Frontal cortex (tissue), 4 donors: ENCODE results near the gene HINT1. TPM values are rescaled to one million over a fixed set of nuclear protein-coding genes. Genes with fewer than 3 reads are reported as not detected.
"Not testable (repeated sequence)": the region's sequence is repeated elsewhere in the genome, so short reads cannot be mapped to it uniquely, and the experiment has no call there.

Source experiments
- DNase-seq, 2 donors: peaks; one replicate each; pipeline ENCODE4 v3.0.0; 2012; ENCODE audit warnings: low spot score in 2 of 2
- FAIRE-seq: peaks from 2 replicates; lab custom pipeline; 2012; peaks lifted over from hg19 to GRCh38; lab: Jason Lieb, UNC
- total RNA-seq: library from RNA; depleted of rRNA; stranded (reverse); fragments of >200 nt; gene quantifications from one replicate; pipeline ENCODE4 v1.2.3, GENCODE V29; 2014
- donor health status: control.
- donor health status: control.
- donor health status: control.

Gene HINT1
- 202 TPM for total RNA-seq

DNA sequence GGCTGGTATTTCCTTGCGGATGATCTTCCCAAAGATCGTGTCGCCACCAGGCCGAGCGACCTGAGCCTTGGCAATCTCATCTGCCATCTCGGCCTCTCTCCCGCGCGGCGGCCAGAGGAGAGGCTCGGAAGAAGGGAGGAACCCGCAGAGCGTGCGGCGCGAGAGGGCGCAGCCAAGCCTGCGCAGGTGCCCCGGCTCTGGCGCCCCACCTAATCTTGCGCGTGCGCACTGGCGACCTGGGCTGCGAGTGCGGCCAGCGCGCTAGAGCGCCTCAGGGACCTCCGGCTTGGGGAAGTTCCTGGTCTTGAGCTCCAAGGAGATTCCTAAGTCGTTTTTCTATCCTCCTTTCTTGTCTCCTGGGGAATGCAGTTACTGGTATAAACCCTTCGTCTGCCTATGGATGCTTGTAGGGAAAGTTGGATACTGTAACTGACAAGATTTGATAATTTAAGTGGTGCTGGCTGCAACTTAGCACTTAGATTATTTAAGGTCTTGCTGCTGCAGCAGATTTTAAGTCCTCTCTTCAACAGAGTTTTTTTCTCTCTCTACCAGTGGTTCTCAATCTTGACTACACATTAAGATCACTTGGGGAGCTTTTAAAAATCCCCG lies at the start of gene HINT1:
TSS of gene HINT1 (minus strand) at position 138 of the 609 bp plus-strand sequence. CDS start at position 87, 51 bp downstream.
- FAIRE-seq (no peak), DNase-seq (peak; percentile 85 to 86)

DNA sequence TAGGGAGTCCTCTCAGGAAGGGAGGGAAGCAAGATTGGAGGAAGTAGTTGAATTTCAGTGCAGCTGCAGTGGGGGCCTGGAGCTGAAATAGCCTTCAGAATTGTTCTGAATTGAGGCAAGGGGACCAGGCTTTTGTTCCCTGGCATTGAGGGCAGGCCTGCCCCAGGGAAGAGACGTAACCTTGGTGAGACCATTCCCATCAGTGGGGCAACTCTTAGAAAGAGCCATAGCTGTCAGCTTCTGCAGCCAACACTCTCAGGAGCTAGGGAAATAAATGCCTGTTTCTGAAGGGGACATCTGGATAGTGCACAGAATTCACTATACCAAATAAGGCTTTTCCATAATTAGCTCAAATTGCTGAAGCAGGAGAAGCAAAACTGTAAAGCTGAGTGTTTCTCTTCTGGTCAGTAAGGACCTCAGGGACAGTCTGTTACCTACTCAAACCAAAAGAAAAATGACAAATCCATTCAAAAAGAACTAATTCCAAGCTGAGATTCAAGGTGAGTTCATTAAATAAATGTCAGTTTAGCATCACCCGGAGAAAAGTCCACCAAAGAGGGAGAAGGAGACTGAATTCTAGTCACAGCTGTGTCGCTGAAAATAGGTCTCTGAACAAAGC lies 49.7 kb upstream of the HINT1 start:
- FAIRE-seq (no peak), DNase-seq (no peak)

DNA sequence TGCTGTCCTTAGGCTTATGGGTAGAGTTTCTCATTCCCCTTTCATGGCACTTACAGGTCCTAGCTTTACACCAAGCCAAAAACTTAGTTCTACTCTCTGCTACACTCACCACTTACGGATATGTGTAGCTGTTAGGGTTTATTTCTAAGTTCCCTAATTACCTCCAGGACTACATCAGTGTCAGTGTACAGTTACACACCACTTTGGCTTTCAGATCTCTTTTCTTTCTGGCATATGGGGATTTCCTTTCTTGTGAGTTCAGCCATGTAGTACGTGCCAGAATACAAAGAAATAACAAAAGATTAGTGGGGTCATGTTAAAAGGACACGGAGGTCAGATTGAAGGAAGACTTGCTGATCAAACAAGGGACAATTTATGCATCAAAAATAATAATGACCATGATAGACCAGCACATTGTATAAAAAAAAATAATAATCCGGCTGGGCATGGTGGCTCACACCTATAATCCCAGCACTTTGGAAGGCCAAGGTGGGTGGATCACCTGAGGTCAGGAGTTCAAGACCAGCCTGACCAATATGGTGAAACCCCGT lies 47.5 kb upstream of the HINT1 start:
- FAIRE-seq (no peak), DNase-seq (no peak)

DNA sequence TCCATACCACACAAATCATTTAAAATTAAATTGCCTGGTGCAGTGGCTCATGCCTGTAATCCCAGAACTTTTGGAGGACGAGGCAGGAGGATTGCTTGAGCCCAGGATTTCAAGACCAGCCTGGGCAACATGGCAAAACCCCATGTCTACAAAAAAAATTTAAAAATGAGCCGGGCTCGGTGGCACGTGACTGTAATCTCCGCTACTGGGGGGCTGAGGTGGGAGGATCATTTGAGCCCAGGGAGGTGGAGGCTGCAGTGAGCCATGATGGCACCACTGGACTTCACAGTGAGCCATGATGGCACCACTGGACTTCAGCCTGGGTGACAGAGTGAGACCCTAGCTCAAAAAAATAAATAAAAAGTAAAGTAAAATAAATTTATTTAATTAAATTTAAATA lies 46.6 kb upstream of the HINT1 start:
- DNase-seq = no peak
- no peak for FAIRE-seq

DNA sequence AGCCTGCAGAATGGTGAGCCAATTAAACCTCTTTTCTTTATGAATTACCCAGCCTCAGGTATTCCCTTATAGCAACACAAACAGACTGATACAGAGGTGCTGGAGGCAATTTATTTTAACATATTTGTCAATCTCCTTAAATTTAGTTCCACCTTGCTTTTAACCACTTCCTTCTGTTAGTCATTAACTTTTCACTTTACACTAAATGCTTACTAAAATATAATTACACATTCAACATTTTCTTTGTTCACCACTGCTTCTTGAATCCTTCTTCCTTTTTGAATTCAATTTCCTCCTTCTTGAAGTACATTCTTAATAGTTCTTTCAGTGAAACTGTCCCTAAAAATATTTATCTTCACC lies 45.1 kb upstream of the HINT1 start:
- no peak for DNase-seq
- no peak for FAIRE-seq

DNA sequence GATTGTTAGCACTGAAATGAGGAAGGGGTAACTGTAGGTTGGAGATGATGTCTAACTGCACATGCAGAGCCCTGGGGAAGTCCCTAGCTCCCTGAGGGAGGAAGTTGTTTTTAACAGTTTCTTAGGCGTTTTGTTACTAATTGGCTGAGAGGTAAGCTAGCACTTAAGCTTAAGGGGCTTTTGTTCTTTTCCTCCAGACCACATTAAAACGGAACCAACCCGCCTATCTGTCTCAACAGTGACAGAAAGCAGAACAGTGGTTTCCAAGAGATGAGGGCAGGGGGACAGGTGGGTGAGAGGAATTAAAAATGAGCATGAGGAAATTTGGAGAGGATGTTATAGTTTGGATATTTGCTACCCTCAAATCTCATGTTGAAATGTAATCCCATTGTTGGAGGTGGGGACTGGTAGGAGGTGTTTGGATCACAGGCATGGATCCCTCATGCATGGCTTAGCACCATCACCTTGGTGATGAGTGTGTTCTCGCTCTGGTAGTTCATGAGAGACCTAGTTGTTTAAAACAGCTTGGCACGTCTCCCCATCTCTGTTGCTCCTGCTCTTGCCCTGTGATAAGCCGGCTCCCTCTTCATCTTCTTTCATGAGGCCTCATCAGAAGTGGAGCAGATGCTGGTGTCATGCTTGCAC lies 44.6 kb upstream of the HINT1 start:
- FAIRE-seq = no peak
- DNase-seq = no peak

DNA sequence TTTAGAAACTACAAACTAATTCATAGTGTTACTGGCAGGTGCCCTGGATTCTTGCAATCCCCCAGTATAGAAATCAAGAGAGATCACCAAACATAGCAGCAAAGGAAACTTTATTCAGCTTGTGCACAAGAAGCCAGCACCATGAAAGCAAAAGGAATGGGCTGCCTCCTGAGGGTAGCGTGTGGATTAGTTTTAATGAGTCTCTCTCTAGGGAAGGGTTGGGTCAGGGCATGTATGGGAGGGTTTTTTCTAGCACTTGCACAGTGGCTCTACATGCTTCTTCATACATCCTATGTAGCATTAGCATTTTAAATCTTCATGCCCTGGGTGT lies 44.1 kb upstream of the HINT1 start:
- no peak for DNase-seq
- no peak for FAIRE-seq

DNA sequence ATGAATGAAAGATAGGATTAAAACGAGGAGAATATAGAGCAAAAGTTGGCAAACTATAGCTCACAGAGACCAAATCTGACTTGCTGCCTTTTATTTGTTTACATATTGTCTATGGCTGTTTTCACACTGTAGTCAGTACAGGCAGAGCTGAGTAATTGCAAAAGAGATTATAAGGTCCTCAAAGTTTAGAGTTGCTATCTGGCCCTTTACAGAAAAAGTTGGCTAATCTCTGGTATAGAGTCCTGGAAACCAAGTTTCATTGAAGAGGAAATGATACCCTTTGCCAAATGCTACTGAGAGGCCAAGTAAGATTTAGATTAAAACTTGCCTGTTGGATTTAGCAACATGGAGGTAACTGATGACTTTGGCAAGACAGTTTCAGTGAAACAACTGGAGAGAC lies 41.7 kb upstream of the HINT1 start:
- DNase-seq (no peak), FAIRE-seq (no peak)

DNA sequence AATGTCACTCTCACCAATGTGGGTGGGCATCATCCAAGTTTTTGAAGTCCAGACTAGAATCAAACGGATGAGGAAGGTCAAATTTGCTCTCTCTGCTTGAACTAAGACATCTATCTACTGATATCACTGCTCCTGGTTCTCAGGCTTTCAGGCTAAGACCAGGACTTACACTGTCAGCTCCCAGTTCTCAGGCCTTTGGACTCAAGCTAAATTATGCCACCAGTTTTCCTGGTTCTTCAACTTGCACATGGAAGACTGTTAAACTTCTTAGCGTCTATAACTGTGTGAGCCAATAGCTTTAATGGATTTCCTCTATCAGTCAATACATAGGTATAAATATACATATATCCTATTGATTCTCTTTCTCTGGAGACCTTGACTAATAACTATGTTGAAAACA lies 41.0 kb upstream of the HINT1 start:
- no peak for FAIRE-seq
- DNase-seq = no peak

DNA sequence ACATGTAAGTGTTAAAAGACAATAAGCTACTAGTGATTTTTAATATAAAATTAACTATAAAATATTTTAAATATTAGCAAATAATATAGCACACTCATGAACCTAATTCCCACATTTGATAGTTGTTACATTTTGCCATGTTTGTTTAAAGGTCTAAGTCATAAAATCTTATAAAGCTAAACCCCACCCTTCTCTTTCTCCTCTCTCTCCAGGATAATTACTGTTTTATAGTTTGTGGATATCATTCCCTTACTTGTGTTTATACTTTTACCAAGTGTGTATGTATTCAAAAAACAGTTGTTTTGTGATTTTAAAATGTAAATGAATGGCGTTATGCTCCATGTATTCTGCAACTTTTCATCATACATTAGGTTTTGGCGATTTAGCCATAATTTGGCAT lies 39.9 kb upstream of the HINT1 start:
- FAIRE-seq = no peak
- DNase-seq = no peak

DNA sequence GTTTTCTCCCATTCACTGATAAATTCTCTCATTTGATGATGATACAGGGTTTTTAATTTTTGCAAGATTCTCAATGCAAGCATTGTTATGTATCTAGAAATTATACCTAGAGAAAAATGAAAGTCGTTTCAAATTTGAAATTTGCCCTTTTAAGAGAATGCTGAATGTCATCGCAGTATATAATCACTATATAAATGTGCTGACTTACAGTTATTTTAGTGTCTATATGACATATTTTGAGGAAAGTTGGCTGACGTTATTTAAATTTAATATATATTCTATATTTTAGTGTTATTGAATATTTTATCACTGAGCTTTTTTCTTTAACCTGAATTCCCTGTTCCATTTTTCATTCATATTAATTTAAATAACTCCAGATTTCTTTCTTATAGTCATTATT lies 35.5 kb upstream of the HINT1 start:
- DNase-seq (no peak), FAIRE-seq (no peak)

DNA sequence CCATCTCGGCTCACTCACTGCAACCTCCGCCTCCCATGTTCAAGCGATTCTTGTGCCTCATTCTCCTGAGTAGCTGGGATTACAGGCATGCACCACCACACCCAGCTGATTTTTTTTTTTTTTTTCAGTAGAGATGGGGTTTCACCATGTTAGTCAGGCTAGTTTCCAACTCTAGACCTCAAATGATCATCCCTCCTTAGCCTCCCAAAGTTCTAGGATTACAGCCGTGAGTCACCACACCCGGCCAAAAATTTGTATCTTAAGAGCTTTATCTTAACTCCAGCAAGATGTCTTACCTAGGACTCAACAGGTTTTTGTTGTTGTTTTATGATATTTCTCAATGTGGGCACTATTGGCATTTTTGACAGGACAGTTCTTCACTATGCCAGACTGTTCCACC lies 33.6 kb upstream of the HINT1 start:
- FAIRE-seq (no peak), DNase-seq (no peak)

DNA sequence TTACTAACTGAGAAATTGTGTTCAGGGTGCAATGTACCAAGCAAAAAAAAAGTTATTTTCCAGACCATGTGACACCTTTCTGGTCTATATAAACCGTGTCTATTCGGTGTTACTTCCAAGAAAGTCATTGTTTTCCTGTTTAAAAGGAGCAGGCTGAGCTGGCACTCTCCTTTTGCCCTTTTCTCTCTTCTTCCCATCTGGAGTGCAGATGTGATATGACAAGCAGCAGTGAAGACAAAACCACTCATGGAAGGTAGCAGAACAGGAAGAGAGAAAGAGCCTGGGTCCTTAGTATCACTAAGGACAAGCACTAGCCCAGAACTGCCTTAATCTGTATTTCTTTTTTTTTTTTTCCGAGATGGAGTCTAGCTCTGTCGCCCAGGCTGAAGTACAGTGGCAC lies 31.3 kb upstream of the HINT1 start:
- no peak for FAIRE-seq

DNA sequence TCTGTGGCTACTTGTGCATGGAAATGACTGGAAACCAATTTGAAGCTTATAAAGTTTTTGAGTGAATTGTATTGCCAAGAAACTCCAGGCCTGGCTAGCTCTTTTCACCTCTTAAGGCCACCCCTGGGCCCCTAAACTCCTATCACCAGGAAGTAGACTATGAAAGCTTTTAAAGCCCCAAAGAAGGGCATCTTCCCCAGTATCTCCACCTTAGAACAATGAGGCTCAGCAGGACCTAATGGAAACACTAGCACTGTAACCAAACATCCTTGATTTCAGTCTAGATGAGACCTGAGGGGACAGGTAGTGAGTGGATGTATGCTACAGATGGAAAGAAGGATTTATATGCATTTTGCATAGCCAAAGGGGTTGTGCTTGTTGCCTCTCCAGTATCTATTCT lies 30.6 kb upstream of the HINT1 start:
- FAIRE-seq (no peak), DNase-seq (no peak)

More for the DNA sequence above, 31.3 kb upstream of the HINT1 start:
- no peak for DNase-seq

DNA sequence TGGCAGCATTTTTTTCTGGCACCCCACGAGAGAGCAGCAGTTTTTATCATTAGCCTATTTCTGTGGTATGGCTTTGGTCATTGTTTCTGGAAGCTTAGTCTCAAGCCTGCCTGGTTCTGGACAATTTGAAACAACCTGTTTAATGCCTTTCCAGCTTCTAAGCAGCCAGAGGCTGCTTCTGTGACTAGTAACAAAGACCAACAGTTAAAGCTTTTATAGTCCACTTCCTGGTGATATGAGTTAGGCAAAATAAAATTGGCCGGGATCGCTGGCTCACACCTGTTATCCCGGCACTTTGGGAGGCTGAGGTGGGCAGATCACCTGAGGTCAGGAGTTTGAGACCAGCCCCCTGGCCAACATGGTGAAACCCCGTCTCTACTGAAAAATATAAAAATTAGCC lies 29.7 kb upstream of the HINT1 start:
- DNase-seq (no peak), FAIRE-seq (no peak)

DNA sequence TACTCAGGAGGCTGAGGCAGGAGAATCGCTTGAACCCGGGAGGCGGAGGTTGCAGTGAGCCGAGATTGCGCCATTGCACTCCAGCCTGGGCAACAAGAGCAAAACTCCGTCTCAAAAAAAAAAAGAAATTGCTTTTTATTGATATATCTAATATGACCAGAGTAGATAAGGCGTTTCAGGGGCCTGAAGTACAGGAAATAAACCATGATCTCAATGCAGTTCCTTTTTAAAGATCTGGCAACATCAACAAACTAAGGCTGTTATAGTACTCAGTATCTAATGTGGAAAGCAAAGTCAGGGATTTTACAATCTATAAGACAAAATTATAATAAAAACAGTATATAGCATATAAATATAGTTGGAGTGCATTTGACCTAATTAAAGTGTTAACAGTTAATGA lies 28.8 kb upstream of the HINT1 start:
- not testable (repeated sequence) for FAIRE-seq, DNase-seq

DNA sequence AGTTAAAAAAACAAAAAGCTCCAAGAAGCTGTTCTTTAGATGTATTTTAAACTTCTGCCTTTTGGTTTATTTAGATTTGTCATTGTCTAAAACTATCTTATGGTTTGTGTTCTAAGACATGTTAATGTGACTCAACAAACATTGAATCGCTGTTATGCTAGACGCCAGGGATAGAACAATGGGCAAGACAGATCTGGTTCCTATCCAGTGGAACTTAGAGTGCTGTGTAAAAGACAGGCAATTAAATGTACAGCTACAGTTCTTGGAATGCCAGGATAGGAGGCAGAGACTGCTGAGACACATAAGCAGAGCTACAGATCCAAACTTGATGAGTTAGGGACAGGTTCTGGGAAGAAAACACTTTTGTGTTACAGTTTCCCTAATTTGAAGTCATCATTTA lies 28.1 kb upstream of the HINT1 start:
- no peak for FAIRE-seq
- DNase-seq = no peak

DNA sequence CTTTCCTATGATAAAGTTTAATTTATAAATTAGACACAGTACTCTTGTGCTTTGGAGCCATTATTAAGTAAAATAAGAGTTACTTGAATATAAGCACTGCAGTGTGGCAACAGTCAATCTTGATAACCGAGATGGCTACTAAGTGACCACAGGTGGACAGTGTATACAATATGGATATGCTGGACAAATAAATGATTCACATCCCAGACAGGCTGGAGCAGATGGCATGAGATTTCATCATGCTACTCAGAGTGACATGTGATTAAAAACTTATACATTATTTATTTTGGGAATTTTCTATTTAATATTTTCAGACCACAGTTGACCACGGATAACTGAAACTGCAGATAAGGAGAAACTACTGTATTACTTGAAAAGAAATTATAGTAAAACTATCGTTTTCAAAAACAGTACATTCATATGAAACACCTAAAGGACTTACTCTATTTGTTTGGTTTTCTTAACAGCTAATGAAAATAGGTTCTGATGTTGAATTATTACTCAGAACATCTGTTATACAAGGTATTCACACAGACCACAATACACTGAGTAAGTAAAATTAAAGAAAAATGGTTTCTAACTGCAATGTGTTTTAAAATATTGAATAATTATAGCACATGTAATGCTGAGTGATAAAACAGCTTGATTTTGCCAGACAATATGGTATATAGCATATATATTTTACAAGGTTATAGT lies 21.7 kb upstream of the HINT1 start:
- no peak for DNase-seq
- FAIRE-seq = no peak

DNA sequence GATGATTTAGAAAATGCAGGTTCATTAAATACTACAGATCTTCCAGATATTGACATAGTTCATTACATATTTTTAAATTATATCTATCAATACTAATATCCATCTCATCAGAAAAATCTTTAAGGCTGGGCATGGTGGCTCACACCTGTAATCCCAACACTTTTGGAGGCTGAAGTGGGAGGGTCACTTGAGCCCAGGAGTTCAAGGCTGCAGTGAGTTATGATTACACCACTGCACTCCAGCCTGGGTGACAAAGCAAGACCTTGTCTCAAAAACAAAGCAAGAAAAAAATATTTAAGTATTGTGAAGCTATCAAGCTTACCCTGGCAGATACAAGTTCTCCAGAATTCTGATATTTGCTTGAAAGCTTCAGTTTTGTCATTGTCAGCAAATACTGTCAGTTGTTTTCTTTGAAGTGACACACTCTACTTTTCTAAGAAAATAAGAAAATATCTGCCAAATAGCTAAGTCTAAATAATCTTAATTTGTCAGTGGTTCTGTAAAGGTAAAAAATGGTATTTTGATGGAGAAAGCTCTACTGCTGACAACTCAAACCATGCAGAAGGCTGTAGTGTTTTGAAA lies 20.6 kb upstream of the HINT1 start:
- FAIRE-seq (no peak), DNase-seq (no peak)

DNA sequence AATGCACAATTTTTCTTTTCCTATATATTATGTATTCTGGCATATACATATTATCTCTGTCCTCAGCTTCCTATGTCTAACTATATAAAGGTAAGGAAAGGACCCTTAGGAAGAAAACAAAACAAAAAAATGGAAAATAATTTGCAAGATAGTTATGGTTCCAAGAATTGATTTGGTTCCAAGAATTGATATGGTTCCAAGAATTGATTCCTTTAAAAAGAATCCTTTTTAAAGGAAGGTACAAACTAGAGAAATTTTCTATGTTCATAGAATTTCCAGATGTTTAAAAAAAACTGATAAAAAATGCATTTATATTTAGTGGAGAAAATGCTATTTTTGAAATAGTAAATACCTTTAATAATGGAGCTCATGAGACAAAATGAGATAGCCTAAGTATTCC lies 17.8 kb upstream of the HINT1 start:
- DNase-seq (no peak), FAIRE-seq (peak; percentile 3)

DNA sequence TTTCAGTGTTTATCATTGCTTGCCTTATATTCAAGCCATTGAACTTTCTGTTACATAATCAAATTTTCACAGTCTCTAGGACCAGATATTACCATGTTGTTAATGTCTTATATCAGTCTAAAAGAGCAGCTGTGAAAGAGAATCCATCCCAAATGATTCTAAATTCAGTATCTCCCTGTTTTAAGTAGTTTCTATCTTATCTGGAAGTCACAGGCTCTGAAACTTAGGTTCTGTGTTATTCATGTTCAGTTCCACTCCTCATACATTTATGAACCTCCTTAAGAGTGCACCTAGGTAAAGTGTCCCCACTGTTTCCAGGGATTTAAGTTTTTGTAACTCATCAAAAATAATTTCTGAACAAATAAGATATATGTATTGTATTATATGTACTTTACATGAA lies 15.4 kb upstream of the HINT1 start:
- DNase-seq (no peak), FAIRE-seq (no peak)
